Vagina (tissue), 2 donors: ENCODE data around the gene FAM53B. TPM values are rescaled to one million over a fixed set of nuclear protein-coding genes. Genes with fewer than 3 reads are reported as not detected.

ENCODE experiments used
- DNase-seq, 2 donors: peaks; one replicate each; pipeline ENCODE4 v3.0.0-alpha.2; 2017; ENCODE audit errors: extremely low spot score in 2 of 2
- H3K27ac ChIP-seq: fragments of 200-600 bp; sonication (generic); one replicate; pipeline ENCODE4 v1.5.1; 2019
- H3K27me3 ChIP-seq: fragments of 200-600 bp; sonication (generic); one replicate; pipeline ENCODE4 v1.5.1; 2019
- H3K36me3 ChIP-seq, 2 donors: fragments of 200-600 bp; sonication (generic); one replicate each; pipeline ENCODE4 v1.5.1; 2017 to 2019
- H3K4me1 ChIP-seq: fragments of 200-600 bp; sonication (generic); one replicate; pipeline ENCODE4 v1.5.1; 2019
- H3K4me3 ChIP-seq, 2 donors: fragments of 200-600 bp; sonication (generic); 1 replicate in 1 of 2; 2 replicates in 1 of 2; pipeline ENCODE4 v1.5.1; 2016 to 2019
- H3K9me3 ChIP-seq: fragments of 200-600 bp; sonication (generic); one replicate; pipeline ENCODE4 v1.5.1; 2019
- POLR2A ChIP-seq, 2 donors: fragments of 450-650 bp; IDR thresholded peaks; one replicate each; pipeline ENCODE4 v1.6.1; 2017; ENCODE audit warnings: antibody characterized with exemption in 2 of 2, mild to moderate bottlenecking in 2 of 2, moderate library complexity in 2 of 2
- POLR2AphosphoS5 ChIP-seq, 2 donors: sonication (generic); formaldehyde crosslinking; IDR thresholded peaks; one replicate each; pipeline ENCODE4 v1.9.0; 2017; ENCODE audit warnings: antibody characterized with exemption in 2 of 2, mild to moderate bottlenecking in 2 of 2, low read depth in 1 of 2; ENCODE audit not compliant: insufficient read depth in 1 of 2
- intact Hi-C: fragments of 100-400 bp; cut with DNase I; formaldehyde crosslinking; loops from one replicate; pipeline ENCODE4 v1.15.1; 2023
- total RNA-seq: library from RNA; depleted of rRNA; stranded (reverse); fragments of >200 nt; gene quantifications from one replicate; pipeline ENCODE4 v1.2.3, GENCODE V29; 2016
- TF ChIP-seq, protein P1 (sequence below), 3 experiments: fragments of 450-650 bp in 2 of 3; fragments of 200-600 bp in 1 of 3; sonication (generic) in 1 of 3; IDR thresholded peaks; one replicate each; pipeline ENCODE4 v1.5.1; 2017 to 2019; ENCODE audit warnings: antibody characterized with exemption in 3 of 3, mild to moderate bottlenecking in 2 of 3, moderate library complexity in 2 of 3

The FAM53B gene
- total RNA-seq, 1 donor from 2014 or later = 35.1 TPM

GRCh38 chr10:124607693-124608092, 136.5 kb downstream of the FAM53B start:
- Histone ChIP-seq H3K27me3 (no peaks in the 10 kb centered on the region), H3K4me3 (no peak overlapping the region), H3K27ac (no peak overlapping the region), H3K4me1 (peaks cover 17% of the 10 kb centered on the region), H3K9me3 (no peaks in the 10 kb centered on the region), H3K36me3 (no peaks in the 10 kb centered on the region)
- intact Hi-C loops = no loop called here
- no peak for DNase-seq
- TF ChIP-seq POLR2A (IDR thresholded peaks at IDR 0.05) = no peak
- TF ChIP-seq, protein P1, sequence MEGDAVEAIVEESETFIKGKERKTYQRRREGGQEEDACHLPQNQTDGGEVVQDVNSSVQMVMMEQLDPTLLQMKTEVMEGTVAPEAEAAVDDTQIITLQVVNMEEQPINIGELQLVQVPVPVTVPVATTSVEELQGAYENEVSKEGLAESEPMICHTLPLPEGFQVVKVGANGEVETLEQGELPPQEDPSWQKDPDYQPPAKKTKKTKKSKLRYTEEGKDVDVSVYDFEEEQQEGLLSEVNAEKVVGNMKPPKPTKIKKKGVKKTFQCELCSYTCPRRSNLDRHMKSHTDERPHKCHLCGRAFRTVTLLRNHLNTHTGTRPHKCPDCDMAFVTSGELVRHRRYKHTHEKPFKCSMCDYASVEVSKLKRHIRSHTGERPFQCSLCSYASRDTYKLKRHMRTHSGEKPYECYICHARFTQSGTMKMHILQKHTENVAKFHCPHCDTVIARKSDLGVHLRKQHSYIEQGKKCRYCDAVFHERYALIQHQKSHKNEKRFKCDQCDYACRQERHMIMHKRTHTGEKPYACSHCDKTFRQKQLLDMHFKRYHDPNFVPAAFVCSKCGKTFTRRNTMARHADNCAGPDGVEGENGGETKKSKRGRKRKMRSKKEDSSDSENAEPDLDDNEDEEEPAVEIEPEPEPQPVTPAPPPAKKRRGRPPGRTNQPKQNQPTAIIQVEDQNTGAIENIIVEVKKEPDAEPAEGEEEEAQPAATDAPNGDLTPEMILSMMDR (IDR thresholded peaks at IDR 0.05) = no peak
- TF ChIP-seq POLR2AphosphoS5 (IDR thresholded peaks at IDR 0.05; ENCODE audit: insufficient read depth in 1 of 2, low read depth in 1 of 2) = no peak

- no peak overlapping the region for H3K4me3 ChIP-seq
- no peak for DNase-seq
- TF ChIP-seq POLR2AphosphoS5 (IDR thresholded peaks at IDR 0.05; ENCODE audit: insufficient read depth in 1 of 2, low read depth in 1 of 2) (no peak), POLR2A (IDR thresholded peaks at IDR 0.05) (no peak)
- TF ChIP-seq, protein P1 (IDR thresholded peaks at IDR 0.05) = no peak
- H3K27me3 ChIP-seq = no peaks in the 10 kb centered on the region
- H3K36me3 ChIP-seq = no peaks in the 10 kb centered on the region
- peaks cover 11% of the 10 kb centered on the region for H3K4me1 ChIP-seq
- H3K27ac ChIP-seq = no peak overlapping the region
- no peaks in the 10 kb centered on the region for H3K9me3 ChIP-seq
- intact Hi-C loops = no loop called here
Observed at GRCh38 chr10:124606822-124607221, 137.4 kb downstream of the FAM53B start.

GRCh38 chr10:124605856-124606812, 138.0 kb downstream of the FAM53B start:
- DNase-seq = no peak
- H3K4me1 ChIP-seq = peaks cover 6% of the 10 kb centered on the region
- intact Hi-C loops = no loop called here
- H3K36me3 ChIP-seq = no peaks in the 10 kb centered on the region
- no peak overlapping the region for H3K27ac ChIP-seq
- no peak overlapping the region for H3K4me3 ChIP-seq
- H3K9me3 ChIP-seq = no peaks in the 10 kb centered on the region
- no peaks in the 10 kb centered on the region for H3K27me3 ChIP-seq
- TF ChIP-seq POLR2AphosphoS5 (IDR thresholded peaks at IDR 0.05; ENCODE audit: insufficient read depth in 1 of 2, low read depth in 1 of 2) = no peak
- no peak for TF ChIP-seq POLR2A (IDR thresholded peaks at IDR 0.05)
- TF ChIP-seq, protein P1 (IDR thresholded peaks at IDR 0.05) = no peak

DNA sequence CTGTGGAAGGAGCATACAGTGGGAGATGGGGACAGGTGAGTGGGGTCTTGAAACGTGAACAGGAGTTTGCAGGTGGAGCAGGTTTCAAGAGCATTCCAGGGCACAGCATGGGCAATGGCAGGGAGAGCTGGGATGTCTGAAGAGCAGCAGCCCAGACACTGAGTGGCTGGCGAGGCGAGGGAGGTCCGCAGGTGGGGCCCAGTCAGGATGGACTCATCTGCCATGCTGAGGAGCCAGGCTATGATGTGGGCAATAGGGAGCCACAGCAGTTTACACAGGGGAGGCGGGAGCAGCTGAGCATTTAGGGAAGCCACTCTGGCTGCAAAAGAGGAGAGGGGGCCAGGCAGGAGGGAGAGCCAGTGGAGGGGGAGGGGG, 138.7 kb downstream of the FAM53B start:
- H3K27ac ChIP-seq = no peak overlapping the region
- H3K4me1 ChIP-seq = peaks cover 6% of the 10 kb centered on the region
- DNase-seq = no peak
- no peaks in the 10 kb centered on the region for H3K36me3 ChIP-seq
- no peaks in the 10 kb centered on the region for H3K27me3 ChIP-seq
- no peaks in the 10 kb centered on the region for H3K9me3 ChIP-seq
- no peak overlapping the region for H3K4me3 ChIP-seq
- intact Hi-C loops = no loop called here
- TF ChIP-seq POLR2A (IDR thresholded peaks at IDR 0.05) = no peak
- TF ChIP-seq, protein P1 (IDR thresholded peaks at IDR 0.05) = no peak
- no peak for TF ChIP-seq POLR2AphosphoS5 (IDR thresholded peaks at IDR 0.05; ENCODE audit: insufficient read depth in 1 of 2, low read depth in 1 of 2)

- no peaks in the 10 kb centered on the region for H3K9me3 ChIP-seq
- H3K36me3 ChIP-seq = no peaks in the 10 kb centered on the region
- intact Hi-C loops = no loop called here
- no peaks in the 10 kb centered on the region for H3K27me3 ChIP-seq
- no peak overlapping the region for H3K27ac ChIP-seq
- H3K4me3 ChIP-seq = no peak overlapping the region
- no peak for DNase-seq
- H3K4me1 ChIP-seq = peaks cover 6% of the 10 kb centered on the region
- TF ChIP-seq, protein P1 (IDR thresholded peaks at IDR 0.05) = no peak
Observed at GRCh38 chr10:124605001-124605370, 139.2 kb downstream of the FAM53B start.
